VCaP (cell line): Measurements from ENCODE around the gene ANKFN1.
A peak's percentile ranks its signal among the peaks of the same experiment; 100 is the strongest.

ENCODE experiments used
- H3K27ac ChIP-seq: fragments of 450-650 bp; 2 replicates; pipeline ENCODE4 v1.5.1; 2017
- TF ChIP-seq, protein P1 (sequence below): fragments of 450-650 bp; conservative IDR thresholded peaks from 2 replicates; pipeline ENCODE4 v1.5.1; 2017; ENCODE audit warnings: mild to moderate bottlenecking, moderate library complexity

The ANKFN1 gene, protein sequence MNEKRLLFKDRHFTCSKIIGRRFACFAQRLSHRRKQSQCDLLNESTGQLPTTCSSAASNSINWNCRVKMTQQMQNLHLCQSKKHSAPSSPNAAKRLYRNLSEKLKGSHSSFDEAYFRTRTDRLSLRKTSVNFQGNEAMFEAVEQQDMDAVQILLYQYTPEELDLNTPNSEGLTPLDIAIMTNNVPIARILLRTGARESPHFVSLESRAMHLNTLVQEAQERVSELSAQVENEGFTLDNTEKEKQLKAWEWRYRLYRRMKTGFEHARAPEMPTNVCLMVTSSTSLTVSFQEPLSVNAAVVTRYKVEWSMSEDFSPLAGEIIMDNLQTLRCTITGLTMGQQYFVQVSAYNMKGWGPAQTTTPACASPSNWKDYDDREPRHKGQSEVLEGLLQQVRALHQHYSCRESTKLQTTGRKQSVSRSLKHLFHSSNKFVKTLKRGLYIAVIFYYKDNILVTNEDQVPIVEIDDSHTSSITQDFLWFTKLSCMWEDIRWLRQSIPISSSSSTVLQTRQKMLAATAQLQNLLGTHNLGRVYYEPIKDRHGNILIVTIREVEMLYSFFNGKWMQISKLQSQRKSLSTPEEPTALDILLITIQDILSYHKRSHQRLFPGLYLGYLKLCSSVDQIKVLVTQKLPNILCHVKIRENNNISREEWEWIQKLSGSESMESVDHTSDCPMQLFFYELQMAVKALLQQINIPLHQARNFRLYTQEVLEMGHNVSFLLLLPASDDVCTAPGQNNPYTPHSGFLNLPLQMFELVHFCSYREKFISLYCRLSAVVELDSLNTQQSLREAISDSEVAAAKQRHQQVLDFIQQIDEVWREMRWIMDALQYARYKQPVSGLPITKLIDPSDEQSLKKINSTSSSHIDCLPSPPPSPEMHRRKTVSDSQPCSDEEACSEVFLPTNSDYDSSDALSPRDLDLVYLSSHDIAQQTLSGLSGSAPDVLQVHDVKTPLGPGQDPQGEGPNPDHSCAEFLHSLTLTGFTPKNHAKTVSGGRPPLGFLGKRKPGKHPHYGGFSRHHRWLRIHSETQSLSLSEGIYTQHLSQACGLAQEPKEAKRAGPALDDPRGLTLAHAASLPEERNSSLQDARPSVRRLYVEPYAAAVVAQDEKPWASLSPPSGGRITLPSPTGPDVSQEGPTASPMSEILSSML

DNA sequence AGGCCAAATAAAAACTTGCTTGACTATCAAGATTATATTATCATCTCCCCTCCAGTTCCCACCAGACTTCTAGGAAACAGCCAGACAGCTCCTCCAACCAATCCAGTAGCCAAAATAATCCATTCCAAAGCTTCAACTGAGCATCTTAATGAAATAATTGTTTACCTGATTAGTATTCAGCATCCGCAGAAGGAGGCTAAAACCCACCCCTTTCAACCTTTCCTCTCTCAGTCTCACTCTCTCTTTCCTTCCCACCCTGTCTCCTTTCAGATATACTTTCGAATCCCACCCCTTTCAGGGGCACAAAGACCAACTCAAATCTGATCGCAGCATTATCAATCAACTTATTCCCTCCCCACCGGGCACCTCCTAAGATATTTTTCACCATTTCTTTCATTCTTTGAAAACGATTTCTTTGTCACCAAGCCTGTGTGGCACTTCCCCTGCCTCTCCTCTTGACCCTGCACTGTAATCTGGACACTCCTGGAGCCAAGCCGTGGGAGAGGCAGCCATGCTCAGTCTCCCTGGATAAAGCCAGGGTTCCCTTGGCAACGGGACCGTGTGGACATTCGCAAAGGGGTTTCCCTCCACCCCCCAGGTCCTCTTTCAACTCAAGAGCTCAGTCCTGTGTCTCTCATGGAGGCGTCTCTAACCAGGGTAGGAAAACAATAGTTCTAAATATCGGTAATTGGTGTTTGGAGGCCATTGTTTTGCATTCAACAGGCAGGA is at the start of gene ANKFN1:
TSS of gene ANKFN1 (plus strand) at position 602 of the 729 bp plus-strand sequence. CDS start 59,193 bp downstream, outside the sequence.
- TF ChIP-seq, protein P1, sequence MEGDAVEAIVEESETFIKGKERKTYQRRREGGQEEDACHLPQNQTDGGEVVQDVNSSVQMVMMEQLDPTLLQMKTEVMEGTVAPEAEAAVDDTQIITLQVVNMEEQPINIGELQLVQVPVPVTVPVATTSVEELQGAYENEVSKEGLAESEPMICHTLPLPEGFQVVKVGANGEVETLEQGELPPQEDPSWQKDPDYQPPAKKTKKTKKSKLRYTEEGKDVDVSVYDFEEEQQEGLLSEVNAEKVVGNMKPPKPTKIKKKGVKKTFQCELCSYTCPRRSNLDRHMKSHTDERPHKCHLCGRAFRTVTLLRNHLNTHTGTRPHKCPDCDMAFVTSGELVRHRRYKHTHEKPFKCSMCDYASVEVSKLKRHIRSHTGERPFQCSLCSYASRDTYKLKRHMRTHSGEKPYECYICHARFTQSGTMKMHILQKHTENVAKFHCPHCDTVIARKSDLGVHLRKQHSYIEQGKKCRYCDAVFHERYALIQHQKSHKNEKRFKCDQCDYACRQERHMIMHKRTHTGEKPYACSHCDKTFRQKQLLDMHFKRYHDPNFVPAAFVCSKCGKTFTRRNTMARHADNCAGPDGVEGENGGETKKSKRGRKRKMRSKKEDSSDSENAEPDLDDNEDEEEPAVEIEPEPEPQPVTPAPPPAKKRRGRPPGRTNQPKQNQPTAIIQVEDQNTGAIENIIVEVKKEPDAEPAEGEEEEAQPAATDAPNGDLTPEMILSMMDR = no peak
- no peak within 1 kb of the TSS for H3K27ac ChIP-seq

DNA sequence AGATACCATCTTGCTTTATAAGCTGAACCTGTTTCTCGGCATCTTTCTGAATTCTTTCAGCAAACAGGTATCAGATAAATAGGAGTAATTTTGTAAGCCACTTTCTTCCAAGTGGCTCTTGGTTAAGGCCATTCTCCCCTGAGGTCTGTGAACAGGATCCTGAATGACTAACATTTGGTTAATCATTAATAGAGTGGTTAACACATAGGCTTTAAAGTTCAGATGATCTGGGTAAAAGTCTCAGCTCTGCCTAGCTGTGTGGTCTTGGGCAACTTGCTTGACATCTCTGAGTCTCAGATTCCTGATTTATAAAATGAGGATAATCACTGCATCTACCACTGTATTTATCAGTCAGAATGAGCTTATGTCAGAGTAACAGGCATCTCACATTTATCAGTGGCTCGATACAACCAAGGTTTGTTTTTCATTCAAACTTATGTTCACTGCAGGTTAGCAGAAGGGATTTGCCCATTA is 44.4 kb upstream of the ANKFN1 start:
- peak overlapping the region; percentile 48 for H3K27ac ChIP-seq
- TF ChIP-seq, protein P1 = no peak

DNA sequence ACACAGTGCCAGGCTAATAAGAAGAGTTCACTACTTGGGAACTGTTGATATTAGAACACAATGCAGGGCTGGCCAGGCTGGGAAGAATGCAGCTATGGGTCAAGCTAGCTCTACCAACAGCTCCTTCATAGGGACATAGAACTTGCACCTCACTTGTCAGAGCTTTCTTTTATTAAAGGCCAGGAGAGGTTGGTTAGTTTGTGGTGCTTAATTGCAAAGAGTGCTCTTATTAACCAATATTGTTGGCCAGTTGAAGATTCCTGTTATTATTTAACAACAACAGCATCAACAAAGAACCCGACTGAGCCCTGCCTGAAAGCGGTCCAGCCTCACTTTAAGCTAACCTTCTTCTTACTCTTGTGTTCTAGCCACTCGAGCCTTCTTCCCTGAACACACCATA is 43.4 kb upstream of the ANKFN1 start:
- peak overlapping the region; percentile 48; the same call in 1 of the 2 replicates for H3K27ac ChIP-seq
- TF ChIP-seq, protein P1 = no peak

DNA sequence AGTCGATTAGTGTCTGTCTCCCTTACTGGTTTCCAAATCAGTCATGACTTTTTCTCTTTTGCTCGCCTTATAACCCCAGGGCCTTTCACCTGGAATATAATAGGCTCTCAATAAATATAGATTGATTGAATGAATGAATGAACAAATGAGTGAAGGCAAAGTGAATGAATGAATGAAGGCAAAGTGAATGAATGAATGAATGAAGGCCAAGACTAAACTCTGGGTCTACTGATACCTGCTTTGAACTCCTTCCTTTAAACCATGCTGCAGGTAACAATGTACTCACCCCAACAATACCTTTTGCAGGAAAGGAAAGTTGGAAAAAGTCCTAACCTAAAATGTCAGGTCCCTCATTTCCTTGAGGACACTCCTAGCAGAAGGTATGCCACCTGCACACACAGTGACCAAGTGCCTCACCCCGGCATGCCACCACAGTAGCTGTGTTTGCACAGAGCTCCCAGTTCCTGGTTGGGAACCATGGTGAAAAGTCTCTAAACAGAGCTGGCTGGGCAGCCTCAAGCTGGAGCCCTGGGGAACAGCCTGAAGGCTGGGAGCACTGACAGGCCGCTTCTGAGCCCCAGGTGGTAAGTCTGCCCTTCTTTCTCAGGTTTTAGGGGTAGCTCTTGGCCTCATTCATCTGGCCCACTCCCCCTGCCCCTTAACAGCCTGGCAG is 42.7 kb upstream of the ANKFN1 start:
- TF ChIP-seq, protein P1 = no peak
- no peak overlapping the region for H3K27ac ChIP-seq

DNA sequence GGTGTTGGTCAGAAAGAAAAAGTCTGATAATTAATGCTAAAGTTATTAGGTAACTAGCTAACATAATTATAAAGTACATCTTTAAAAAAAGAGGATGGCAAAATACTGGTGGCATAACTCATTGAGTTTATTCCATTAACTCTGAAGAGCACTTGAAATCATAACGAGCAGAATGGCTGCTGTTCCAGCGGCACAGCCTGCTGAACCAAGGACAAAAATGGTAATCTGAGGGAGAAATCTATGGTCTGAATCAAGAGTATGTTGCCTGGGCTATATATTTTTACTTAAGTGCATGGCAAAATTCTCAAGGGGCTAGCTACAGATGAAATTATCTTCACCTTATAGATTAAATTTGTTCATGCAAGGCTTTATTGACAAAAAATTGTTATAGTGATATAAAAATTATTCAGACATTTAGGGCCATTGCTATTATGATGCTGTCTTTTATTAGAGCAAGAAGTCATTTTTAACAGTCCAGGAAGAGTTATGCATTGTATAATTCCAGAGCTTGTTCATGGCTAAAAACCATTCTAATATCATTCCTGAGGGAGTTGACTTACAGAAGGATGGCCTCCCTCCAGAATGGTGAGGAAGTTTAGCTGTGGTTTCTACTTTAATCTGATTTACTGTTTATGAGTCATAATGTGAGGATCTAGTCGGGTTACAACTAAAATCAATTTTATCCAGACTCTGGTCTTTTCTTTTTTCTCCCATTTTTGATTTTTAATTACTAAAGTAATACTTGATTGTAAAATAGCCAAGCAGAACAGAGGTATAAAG is 41.4 kb upstream of the ANKFN1 start:
- H3K27ac ChIP-seq = no peak overlapping the region
- TF ChIP-seq, protein P1 = no peak

DNA sequence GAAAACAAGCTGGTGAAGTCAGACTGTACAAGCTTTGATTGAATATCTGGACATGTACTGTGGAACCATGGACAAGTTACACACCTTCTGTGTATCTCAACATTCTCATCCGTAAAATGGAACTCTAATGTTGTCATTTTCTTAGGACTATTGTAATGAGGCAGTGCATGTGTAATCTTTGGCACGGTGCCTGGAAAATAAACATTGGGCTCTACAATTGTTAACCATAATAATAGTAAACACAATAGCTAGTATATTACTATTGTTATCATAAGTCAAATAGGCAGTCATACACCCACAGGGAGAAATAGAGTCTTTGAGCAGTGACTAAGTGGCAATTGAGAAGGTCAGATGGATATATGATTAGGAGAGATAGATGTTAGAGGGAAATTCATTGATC is 39.8 kb upstream of the ANKFN1 start:
- TF ChIP-seq, protein P1 = no peak
- H3K27ac ChIP-seq = no peak overlapping the region
